Measurements from ENCODE around the gene STAM.

GRCh38 chr10:17626656-17627055 lies 17.3 kb upstream of the STAM start:
- TF ChIP-seq RAD21 (IDR thresholded peaks at IDR 0.05; ENCODE audit: low read depth) (no peak), USF1 (IDR thresholded peaks at IDR 0.05) (no peak), MAX (IDR thresholded peaks at IDR 0.05) (no peak), NFIC (IDR thresholded peaks at IDR 0.05) (no peak)
- TF ChIP-seq, protein P1, sequence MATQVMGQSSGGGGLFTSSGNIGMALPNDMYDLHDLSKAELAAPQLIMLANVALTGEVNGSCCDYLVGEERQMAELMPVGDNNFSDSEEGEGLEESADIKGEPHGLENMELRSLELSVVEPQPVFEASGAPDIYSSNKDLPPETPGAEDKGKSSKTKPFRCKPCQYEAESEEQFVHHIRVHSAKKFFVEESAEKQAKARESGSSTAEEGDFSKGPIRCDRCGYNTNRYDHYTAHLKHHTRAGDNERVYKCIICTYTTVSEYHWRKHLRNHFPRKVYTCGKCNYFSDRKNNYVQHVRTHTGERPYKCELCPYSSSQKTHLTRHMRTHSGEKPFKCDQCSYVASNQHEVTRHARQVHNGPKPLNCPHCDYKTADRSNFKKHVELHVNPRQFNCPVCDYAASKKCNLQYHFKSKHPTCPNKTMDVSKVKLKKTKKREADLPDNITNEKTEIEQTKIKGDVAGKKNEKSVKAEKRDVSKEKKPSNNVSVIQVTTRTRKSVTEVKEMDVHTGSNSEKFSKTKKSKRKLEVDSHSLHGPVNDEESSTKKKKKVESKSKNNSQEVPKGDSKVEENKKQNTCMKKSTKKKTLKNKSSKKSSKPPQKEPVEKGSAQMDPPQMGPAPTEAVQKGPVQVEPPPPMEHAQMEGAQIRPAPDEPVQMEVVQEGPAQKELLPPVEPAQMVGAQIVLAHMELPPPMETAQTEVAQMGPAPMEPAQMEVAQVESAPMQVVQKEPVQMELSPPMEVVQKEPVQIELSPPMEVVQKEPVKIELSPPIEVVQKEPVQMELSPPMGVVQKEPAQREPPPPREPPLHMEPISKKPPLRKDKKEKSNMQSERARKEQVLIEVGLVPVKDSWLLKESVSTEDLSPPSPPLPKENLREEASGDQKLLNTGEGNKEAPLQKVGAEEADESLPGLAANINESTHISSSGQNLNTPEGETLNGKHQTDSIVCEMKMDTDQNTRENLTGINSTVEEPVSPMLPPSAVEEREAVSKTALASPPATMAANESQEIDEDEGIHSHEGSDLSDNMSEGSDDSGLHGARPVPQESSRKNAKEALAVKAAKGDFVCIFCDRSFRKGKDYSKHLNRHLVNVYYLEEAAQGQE (IDR thresholded peaks at IDR 0.05; ENCODE audit: low read depth): no peak

Data from Ishikawa (cell line).